Stimulated activated naive CD4-positive, alpha-beta T cell (primary cell): ENCODE data around the gene PCBP3.

ENCODE experiments used
- DNase-seq, 6 experiments: peaks; one replicate each; lab custom pipeline; 2025; lab: John Stamatoyannopoulos, UW

The PCBP3 gene

GRCh38 chr21:45875416-45875760 is 231.9 kb downstream of the PCBP3 start:
- no peak for DNase-seq

DNA sequence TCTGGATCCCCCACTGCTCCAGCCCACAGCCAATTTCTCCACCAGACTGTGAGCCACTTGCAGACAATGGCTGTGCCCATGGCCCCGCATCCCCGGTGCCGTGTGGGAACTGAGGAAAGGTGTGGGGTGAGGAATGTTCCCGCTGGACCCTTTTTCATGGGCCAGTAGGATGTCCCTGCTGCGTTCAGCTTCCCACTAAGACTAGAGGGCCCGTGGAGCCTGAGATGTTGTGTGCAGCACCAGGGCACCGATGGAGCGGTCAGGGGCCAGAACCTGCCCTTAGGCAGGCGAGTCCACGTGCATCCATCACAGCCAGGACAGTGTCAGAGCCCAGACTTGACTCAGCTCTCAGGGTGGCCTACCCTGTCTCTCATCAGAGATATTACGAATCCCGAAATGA is 232.4 kb downstream of the PCBP3 start:
- DNase-seq = no peak

DNA sequence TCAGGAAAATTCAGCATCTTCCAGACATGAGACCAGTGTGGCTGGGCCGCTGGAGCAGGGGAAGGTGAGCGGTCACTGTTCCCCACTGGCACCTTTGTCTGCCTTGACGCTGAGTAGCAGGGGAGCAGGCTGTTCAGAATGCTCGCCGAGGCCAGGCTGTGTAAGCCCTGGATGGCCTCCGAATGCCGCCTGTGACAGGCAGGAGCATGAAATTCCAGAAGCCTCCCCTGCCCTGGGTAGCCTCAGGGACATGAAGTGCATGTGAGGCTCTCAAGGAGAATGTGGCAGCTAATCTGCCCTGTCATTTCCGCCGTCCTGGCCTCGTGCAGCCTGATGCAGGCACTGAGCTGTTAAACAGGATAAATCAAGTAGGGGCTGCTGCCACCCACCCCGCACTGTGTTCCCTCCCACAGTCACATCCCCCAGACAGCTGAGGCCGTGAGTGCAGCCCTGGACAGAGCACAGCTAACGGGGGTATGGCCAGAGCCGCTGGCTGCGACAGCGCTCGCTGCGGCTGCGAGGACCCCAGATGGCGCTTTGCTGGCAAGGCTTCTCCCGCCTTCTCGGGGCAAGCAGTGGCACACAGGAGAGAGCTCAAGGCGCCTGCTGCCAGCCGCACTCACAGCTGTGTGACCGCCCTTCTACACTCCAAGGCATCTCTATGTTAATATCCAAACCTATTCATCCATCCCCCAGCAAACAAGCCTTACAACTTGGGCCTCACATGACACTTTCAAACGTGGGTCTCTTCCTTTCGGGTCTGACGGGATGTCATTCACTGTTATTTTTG is 233.1 kb downstream of the PCBP3 start:
- no peak for DNase-seq

DNA sequence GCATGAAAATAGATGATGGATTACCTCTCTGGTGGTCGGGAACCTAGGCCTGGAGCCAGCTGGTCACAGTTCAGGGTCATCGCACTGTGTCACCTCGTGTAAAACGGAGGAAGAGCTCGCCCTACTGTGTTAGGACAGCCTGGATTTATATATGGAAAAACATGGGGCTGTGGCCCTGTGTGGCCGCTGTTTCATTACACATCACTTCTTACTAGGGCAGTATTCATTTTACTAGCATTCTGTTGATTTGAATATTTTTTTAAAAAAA is 233.6 kb downstream of the PCBP3 start:
- DNase-seq = no peak

DNA sequence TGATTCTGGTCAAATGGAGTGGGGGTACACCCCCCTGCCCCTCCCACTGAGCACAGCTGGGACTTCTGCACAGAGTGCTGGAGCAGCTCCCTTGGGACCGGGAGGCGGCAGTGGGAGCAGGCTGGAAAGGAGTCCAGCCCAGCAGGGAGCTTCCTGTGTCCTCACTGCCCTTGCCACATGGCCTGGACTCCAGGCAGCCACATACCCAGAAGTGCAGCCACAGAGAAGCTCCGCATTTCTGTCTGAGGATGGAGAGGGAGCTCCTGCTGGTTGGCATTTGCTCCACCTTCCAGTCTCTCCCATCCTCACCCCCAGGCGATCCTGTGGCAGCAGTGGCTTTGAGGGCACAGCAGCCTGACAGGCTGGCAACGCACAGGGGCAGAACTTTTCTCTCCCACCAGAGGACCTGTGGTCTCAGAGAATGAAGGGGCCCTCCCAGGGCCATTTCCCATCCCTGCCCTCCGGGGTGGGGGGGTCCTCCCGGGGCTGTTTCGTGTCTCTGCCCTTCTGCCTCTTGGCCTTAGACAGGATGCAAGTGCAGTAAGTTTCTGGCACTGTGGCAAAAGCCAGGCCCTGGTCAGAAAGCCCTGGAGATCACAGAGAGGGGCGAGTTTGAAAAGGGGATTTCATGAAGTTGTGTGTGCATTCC is 234.4 kb downstream of the PCBP3 start:
- no peak for DNase-seq

GRCh38 chr21:45880097-45881068 is 236.9 kb downstream of the PCBP3 start:
- DNase-seq = peak; percentile 35 to 66 (median 50)

- DNase-seq = no peak
These were observed 239.1 kb downstream of the PCBP3 start for GRCh38 chr21:45882645-45883044.

DNA sequence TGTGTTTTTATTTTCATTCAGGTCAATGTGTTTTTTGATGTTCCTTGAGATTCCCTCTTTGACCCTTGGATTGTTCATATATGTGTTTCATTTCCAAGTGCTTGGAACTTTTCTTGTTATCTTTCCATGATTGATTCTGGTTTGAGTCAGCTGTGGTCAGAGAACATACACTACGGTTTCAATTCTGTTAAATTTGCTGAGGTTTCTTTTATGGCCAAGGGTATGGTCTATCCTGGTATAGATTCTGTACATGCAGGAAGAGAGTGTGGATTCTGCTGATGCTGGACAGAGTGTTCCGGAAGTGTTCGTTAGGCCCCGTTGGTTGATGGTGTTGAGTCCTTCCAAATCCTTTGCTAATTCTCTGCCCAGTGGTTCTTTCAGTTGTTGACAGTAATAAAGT is 239.6 kb downstream of the PCBP3 start:
- DNase-seq = no peak

- DNase-seq = no peak
These were observed 242.0 kb downstream of the PCBP3 start for GRCh38 chr21:45885597-45885929.

- DNase-seq = peak in 3 of 6 experiments; percentile 77 to 84 (median 83)
These were observed 242.5 kb downstream of the PCBP3 start for GRCh38 chr21:45885930-45886601.

DNA sequence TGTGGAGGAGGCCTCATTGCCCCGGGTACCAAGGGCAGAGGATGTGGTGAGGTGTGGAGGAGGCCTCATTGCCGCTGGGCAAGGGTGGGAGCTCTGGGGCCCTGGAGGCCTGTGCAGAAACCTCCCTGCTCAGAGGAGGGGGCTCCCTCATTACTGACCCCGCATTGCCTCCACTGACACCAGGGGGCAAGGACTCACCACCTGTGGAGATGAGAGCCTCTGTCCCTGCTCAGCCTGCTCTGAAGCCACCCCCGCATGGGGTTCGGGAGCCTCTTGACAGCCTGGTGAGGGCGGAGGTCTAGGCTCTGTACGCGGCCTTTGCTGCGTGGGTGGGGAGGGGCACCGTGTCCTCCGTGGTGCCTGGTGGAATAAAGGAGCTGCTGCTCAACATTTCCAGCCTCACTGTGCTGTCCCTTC is 243.1 kb downstream of the PCBP3 start:
- peak in 2 of 6 experiments; percentile 31 to 55 for DNase-seq

DNA sequence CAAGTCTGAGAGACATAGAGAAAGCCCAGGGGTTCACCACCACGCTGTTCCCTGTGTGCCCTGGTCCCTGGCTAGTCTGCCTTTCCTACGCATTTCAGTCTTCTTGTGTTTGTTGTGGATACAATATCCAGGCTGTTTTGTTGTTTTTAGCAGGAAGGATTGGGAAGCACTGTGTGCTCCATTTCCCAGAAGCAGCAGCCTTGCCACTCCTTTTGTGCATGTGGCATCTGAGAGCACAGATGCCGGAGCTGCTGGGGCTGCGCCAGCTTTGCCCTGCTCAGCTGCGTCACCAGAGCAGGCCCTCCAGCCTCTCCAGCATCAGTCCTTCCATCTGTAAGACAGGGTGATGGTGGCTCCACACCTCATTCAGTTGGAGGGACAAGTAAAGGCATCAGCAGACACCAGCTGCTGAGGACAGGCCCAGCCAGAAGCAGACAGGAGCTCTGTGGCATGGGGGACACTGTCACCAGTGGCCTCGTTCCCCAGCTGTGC is 243.6 kb downstream of the PCBP3 start:
- DNase-seq = peak in 2 of 6 experiments; percentile 24

DNA sequence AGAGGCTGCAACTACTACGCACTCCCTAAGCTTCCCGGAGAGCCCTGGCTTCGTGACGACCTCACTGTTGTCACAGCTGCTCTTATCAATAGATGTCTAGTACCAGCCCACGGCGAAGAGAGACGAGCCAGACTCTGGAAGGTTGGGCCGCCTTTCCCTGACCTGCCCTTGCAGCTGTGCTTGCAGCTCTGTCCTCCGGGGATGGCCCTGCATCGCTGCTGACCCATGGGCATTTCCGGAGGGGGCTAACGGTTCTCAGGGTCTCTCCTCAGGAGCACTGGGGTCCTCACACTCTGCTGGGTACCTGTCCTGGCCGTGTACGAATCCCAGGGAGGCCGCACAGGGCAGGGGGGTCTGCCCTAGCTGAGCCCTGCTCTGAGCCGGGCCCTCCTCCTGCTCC is 244.3 kb downstream of the PCBP3 start:
- DNase-seq = peak in 1 of 6 experiments; percentile 22

GRCh38 chr21:45888386-45889009 is 245.0 kb downstream of the PCBP3 start:
- peak in 2 of 6 experiments; percentile 9 to 19 for DNase-seq

DNA sequence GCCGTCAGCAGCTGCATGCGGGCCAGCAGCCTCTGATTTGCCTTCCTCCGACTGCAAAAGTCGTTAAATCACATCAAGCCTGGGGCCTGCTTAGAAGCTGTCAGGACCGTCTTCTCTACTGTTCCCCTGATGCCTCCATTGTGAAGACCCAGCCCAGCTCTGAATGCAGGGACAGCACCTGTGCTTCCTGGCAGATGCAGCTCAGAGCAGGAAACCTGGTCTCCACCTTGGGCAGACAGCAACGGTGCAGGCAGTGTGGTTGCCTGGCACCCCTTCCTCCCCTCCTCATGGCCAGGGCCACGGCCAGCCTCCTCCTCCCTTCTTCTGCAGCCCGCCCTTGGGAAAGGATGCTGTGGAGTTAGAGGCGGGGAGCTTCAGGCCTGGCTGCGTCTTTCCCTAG is 245.7 kb downstream of the PCBP3 start:
- peak in 2 of 6 experiments; percentile 11 to 24 for DNase-seq

DNA sequence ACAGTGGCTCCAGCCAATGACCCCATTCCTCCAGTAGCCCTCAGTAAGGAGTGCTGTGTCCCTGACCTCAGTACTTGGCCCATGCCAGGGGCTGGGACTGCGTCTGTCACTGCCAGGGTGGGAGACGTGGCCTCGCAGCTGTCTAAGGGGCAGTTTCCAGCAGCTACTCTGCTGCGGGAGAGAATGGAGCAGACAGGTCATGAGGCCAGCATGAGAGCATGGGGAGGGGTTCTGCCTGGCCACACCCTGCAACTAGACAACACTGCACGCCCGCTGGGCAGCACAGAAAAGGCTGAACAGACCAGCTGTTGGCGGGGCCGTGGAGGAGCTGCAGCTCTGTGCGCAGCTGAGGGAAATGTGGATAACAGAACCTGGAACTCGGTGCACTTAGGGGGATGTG is 246.4 kb downstream of the PCBP3 start:
- DNase-seq = no peak

DNA sequence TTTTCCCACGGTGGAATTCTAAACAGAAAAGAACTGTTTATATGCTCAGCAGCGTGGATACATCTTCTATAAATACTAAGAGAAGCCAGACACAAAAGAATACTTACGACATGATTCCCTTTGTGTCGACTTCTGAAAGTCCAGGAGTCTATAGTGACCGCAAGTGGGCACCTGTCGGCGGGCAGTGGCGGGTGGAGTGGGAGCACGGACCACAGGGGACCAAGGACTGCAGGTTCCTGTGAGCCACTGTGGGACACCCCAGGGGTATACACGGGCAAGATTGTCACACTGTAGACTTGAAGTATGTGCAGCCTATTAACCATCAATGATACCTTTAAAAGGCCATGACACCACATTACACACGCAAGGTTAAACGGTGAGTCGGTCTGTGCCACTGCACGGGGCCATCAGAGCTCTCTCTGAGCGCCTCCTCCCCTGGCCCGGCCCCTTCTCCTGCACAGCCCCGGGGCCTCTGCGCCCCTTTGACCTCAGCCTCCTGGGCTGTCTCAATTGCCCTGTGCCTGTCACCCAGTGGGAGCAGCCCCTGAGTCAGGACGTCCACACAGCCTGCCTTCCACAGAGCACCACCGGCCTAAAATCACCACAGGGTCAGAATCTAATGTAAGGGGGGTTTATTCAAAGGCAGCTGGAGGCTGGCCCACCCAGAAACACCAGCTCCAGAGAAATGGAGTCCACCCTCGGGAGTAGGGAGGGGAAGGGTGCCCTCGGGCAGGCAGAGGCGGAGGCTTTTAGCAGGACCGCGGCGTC is 248.0 kb downstream of the PCBP3 start:
- no peak for DNase-seq

- peak in 2 of 6 experiments; percentile 9 to 17 for DNase-seq
These were observed 248.8 kb downstream of the PCBP3 start for GRCh38 chr21:45892156-45892915.

- DNase-seq = no peak
These were observed 249.6 kb downstream of the PCBP3 start for GRCh38 chr21:45892916-45893739.
